GM13977 (cell line): ENCODE results near the gene SNF8.

Source experiments
- DNase-seq: peaks from one replicate; pipeline ENCODE4 v3.0.0; 2012; ENCODE audit warnings: low spot score
- in situ Hi-C: fragments of 300-500 bp; cut with MboI; formaldehyde crosslinking; loops from one replicate; pipeline ENCODE4 v1.12.0; 2022; ENCODE audit warnings: low sequenced_read_pairs, low pct_unique_long_range_greater_than_20kb, mixed read lengths, inconsistent platforms; ENCODE audit not compliant: unreplicated experiment
- TF ChIP-seq, protein P1 (sequence below): IDR thresholded peaks from 2 replicates; pipeline ENCODE4 v1.5.1; 2012; ENCODE audit warnings: mild to moderate bottlenecking, control low read depth; ENCODE audit not compliant: insufficient read depth; ENCODE audit errors: extremely low read depth, missing control alignments

SNF8 gene

GRCh38 chr17:48893646-48894508 lies 50.8 kb downstream of the SNF8 start:
- DNase-seq: no peak
- TF ChIP-seq, protein P1, sequence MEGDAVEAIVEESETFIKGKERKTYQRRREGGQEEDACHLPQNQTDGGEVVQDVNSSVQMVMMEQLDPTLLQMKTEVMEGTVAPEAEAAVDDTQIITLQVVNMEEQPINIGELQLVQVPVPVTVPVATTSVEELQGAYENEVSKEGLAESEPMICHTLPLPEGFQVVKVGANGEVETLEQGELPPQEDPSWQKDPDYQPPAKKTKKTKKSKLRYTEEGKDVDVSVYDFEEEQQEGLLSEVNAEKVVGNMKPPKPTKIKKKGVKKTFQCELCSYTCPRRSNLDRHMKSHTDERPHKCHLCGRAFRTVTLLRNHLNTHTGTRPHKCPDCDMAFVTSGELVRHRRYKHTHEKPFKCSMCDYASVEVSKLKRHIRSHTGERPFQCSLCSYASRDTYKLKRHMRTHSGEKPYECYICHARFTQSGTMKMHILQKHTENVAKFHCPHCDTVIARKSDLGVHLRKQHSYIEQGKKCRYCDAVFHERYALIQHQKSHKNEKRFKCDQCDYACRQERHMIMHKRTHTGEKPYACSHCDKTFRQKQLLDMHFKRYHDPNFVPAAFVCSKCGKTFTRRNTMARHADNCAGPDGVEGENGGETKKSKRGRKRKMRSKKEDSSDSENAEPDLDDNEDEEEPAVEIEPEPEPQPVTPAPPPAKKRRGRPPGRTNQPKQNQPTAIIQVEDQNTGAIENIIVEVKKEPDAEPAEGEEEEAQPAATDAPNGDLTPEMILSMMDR: no peak
- in situ Hi-C loops: loop anchor here (25.0 kb wide), 1 partner anchor 207 kb away; no protein-coding TSS in a partner anchor

DNA sequence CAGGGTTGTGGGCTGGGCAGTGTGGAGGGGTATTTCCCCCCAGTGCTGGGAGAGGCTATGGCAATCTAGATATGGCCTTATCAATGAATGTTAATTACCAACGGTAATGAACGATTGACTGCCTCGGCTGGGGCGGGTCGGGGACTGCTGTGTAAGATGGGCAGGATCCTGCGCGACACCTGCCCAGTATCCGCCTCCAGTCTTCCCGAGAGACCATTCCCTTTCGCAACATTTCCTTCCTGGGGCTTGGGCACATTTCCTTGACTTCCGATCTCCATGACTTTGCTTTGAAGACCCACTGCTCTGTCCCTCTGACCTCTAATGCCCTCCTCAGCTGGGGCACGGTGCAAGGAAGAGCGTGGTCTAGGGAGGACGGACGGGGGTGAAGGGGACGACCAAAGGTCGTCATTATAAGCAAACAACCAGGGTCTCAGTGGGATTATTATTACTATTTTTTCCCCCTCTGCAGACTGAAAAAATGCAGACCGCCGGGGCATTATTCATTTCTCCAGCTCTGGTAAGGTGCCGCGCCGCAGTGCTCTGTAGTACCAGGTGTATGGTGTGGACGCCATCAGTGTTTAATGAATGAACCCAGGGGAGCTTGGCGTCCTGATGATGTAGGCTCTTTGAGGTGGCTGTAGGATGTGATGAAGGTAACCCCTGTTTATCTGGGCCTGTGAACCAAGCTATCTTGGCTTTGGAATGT lies 51.5 kb downstream of the SNF8 start:
- no peak for DNase-seq
- TF ChIP-seq, protein P1: no peak
- in situ Hi-C loops: loop anchor here (25.0 kb wide), 1 partner anchor 206 kb away; no protein-coding TSS in a partner anchor

DNA sequence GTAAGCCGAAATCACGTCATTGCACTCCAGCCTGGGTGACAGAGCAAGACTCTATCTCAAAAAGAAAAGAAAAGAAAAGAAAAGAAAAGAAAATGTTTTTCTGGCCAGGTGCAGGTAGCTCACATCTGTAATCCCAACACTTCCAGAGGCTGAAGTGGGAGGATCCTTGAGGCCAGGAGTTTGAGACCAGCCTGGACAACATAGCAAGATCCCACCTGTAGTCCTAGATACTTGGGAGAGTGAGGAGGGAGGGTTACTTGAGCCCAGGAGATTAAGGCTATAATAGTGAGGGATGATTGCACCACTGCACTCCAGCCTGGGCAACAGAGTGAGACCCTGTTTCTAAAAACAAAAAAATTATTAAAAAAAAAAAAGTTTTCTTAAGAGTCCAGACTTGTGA lies 54.6 kb downstream of the SNF8 start:
- TF ChIP-seq, protein P1: no peak
- in situ Hi-C loops: loop anchor here (25.0 kb wide), 1 partner anchor 203 kb away; no protein-coding TSS in a partner anchor
- no peak for DNase-seq

GRCh38 chr17:48883171-48883570 lies 61.5 kb downstream of the SNF8 start:
- in situ Hi-C loops: loop anchor here (10.0 to 25.0 kb wide), 2 partner anchors 152 to 196 kb away; no protein-coding TSS in a partner anchor
- TF ChIP-seq, protein P1: no peak
- DNase-seq: no peak

GRCh38 chr17:48882272-48882671 lies 62.4 kb downstream of the SNF8 start:
- no peak for DNase-seq
- in situ Hi-C loops: loop anchor here (10.0 to 25.0 kb wide), 2 partner anchors 153 to 195 kb away; no protein-coding TSS in a partner anchor
- TF ChIP-seq, protein P1: no peak
